WTC11 (cell line): ENCODE results near the gene EPHA2.

ENCODE experiments used
- E2F1 ChIP-seq: sonication (generic); formaldehyde crosslinking; IDR thresholded peaks from 2 replicates; pipeline ENCODE4 v1.8.0; 2022; ENCODE audit warnings: mild to moderate bottlenecking, missing genetic modification reagents
- JUN ChIP-seq: sonication (generic); formaldehyde crosslinking; IDR thresholded peaks from 2 replicates; pipeline ENCODE4 v1.8.0; 2023; ENCODE audit warnings: mild to moderate bottlenecking, missing genetic modification reagents
- TCF7 ChIP-seq: sonication (generic); formaldehyde crosslinking; IDR thresholded peaks from 2 replicates; pipeline ENCODE4 v1.8.0; 2022; ENCODE audit warnings: mild to moderate bottlenecking, low read depth, missing genetic modification reagents, moderate library complexity
- TEAD4 ChIP-seq: sonication (generic); formaldehyde crosslinking; IDR thresholded peaks from 2 replicates; pipeline ENCODE4 v1.8.0; 2022; ENCODE audit warnings: mild to moderate bottlenecking, missing genetic modification reagents
- TF ChIP-seq, protein P1 (sequence below): fragments of 200-600 bp; IDR thresholded peaks from 2 replicates; pipeline ENCODE4 v1.8.0; 2022; ENCODE audit warnings: antibody characterized with exemption
- TF ChIP-seq, protein P2 (sequence below): sonication (generic); formaldehyde crosslinking; IDR thresholded peaks from 2 replicates; pipeline ENCODE4 v1.8.1; 2023; ENCODE audit warnings: mild to moderate bottlenecking, missing genetic modification reagents
- TF ChIP-seq, protein P3 (sequence below): sonication (generic); formaldehyde crosslinking; IDR thresholded peaks from 2 replicates; pipeline ENCODE4 v1.8.1; 2022; ENCODE audit warnings: low read depth, missing genetic modification reagents, borderline replicate concordance
- TF ChIP-seq, protein P4 (sequence below): sonication (generic); formaldehyde crosslinking; IDR thresholded peaks from 2 replicates; pipeline ENCODE4 v1.8.0; 2022; ENCODE audit warnings: mild to moderate bottlenecking, missing genetic modification reagents
- TF ChIP-seq, protein P5 (sequence below): sonication (generic); formaldehyde crosslinking; IDR thresholded peaks from 2 replicates; pipeline ENCODE4 v1.8.0; 2022; ENCODE audit warnings: mild to moderate bottlenecking, missing genetic modification reagents

GRCh38 chr1:16174261-16174868 lies 18.5 kb upstream of the EPHA2 start:
- TF ChIP-seq, protein P1, sequence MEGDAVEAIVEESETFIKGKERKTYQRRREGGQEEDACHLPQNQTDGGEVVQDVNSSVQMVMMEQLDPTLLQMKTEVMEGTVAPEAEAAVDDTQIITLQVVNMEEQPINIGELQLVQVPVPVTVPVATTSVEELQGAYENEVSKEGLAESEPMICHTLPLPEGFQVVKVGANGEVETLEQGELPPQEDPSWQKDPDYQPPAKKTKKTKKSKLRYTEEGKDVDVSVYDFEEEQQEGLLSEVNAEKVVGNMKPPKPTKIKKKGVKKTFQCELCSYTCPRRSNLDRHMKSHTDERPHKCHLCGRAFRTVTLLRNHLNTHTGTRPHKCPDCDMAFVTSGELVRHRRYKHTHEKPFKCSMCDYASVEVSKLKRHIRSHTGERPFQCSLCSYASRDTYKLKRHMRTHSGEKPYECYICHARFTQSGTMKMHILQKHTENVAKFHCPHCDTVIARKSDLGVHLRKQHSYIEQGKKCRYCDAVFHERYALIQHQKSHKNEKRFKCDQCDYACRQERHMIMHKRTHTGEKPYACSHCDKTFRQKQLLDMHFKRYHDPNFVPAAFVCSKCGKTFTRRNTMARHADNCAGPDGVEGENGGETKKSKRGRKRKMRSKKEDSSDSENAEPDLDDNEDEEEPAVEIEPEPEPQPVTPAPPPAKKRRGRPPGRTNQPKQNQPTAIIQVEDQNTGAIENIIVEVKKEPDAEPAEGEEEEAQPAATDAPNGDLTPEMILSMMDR, result no peak
- TF ChIP-seq JUN (no peak), TEAD4 (CRISPR knock-in tag) (no peak), E2F1 (CRISPR knock-in tag) (no peak), TCF7 (CRISPR knock-in tag) (no peak)
- TF ChIP-seq, protein P2, sequence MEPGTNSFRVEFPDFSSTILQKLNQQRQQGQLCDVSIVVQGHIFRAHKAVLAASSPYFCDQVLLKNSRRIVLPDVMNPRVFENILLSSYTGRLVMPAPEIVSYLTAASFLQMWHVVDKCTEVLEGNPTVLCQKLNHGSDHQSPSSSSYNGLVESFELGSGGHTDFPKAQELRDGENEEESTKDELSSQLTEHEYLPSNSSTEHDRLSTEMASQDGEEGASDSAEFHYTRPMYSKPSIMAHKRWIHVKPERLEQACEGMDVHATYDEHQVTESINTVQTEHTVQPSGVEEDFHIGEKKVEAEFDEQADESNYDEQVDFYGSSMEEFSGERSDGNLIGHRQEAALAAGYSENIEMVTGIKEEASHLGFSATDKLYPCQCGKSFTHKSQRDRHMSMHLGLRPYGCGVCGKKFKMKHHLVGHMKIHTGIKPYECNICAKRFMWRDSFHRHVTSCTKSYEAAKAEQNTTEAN (CRISPR knock-in tag), result no peak
- TF ChIP-seq, protein P3, sequence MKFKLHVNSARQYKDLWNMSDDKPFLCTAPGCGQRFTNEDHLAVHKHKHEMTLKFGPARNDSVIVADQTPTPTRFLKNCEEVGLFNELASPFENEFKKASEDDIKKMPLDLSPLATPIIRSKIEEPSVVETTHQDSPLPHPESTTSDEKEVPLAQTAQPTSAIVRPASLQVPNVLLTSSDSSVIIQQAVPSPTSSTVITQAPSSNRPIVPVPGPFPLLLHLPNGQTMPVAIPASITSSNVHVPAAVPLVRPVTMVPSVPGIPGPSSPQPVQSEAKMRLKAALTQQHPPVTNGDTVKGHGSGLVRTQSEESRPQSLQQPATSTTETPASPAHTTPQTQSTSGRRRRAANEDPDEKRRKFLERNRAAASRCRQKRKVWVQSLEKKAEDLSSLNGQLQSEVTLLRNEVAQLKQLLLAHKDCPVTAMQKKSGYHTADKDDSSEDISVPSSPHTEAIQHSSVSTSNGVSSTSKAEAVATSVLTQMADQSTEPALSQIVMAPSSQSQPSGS (CRISPR knock-in tag), result no peak
- TF ChIP-seq, protein P4, sequence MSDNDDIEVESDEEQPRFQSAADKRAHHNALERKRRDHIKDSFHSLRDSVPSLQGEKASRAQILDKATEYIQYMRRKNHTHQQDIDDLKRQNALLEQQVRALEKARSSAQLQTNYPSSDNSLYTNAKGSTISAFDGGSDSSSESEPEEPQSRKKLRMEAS (CRISPR knock-in tag), result no peak
- TF ChIP-seq, protein P5, sequence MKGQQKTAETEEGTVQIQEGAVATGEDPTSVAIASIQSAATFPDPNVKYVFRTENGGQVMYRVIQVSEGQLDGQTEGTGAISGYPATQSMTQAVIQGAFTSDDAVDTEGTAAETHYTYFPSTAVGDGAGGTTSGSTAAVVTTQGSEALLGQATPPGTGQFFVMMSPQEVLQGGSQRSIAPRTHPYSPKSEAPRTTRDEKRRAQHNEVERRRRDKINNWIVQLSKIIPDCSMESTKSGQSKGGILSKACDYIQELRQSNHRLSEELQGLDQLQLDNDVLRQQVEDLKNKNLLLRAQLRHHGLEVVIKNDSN (CRISPR knock-in tag), result no peak
